Measurements from ENCODE around the gene LEKR1. TPM values are rescaled to one million over a fixed set of nuclear protein-coding genes. Genes with fewer than 3 reads are reported as not detected.

The LEKR1 gene
- total and polyA plus RNA-seq, 2 donors (not counting 3 experiments of a cell fraction or from before 2014, with no cell fraction given), result 0.07 to 0.64 TPM

DNA sequence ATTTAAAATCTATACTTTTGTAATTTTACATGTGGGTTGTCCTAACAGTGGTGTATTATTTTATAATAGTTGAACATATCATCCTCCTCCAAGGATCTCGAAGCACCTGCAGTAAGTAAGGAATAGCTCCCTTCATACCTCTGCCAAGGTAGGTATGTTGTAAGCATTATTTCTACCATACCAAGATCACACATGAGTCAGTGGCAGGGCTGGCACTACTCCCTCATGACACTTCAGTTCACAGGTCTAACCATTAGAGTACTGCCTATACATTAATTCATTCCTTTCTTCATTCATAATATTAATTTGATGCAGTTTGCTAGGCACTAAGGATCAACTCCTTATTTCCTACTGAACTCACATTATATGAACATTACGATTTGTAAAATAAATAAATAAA, 11.9 kb upstream of the LEKR1 start:
- Histone ChIP-seq H4K20me1 (replicated peaks; ENCODE audit: control insufficient read depth, extremely low read depth, insufficient read depth, low read length) (no peaks in the 10 kb centered on the region), H3K79me2 (ENCODE audit: control insufficient read depth, insufficient read depth, low read length) (no peaks in the 10 kb centered on the region), H3K36me3 (ENCODE audit: control insufficient read depth in 2 of 2, extremely low read depth in 1 of 2, insufficient read depth in 2 of 2, low read length in 2 of 2) (no peaks in the 10 kb centered on the region), H3K4me2 (ENCODE audit: insufficient read depth, low read length) (no peak overlapping the region), H3K9me3 (replicated peaks; ENCODE audit: control insufficient read depth, insufficient read depth, low read length) (no peaks in the 10 kb centered on the region), H3K4me1 (ENCODE audit: control insufficient read depth, extremely low read depth, insufficient read depth, low read length) (peaks cover 54% of the 10 kb centered on the region), H3K27me3 (ENCODE audit: control insufficient read depth in 2 of 2, insufficient read depth in 2 of 2, low read length in 2 of 2) (no peaks in the 10 kb centered on the region), H3K4me3 (replicated peaks in 1 of 3; ENCODE audit: insufficient read depth in 1 of 3, low read depth in 1 of 3, low read length in 3 of 3) (no peak overlapping the region), H2AFZ (ENCODE audit: low read depth, low read length) (no peak overlapping the region), H3K27ac (ENCODE audit: insufficient read depth, low read depth, low read length) (no peak overlapping the region), H3K9me1 (replicated peaks; ENCODE audit: control insufficient read depth, extremely low read depth, insufficient read depth, low read length) (no peaks in the 10 kb centered on the region), H3K9ac (replicated peaks; ENCODE audit: extremely low read depth, insufficient read depth, low read length) (no peak overlapping the region)
- no TSS peak for BruUV-seq (replicated peaks)
- intact Hi-C loops (cut with micrococcal nuclease), result no loop called here
- ChIA-PET POLR2A (no interaction called here), CTCF (interaction anchor here (1.2 kb wide), 1 partner anchor 139 kb away, joined by 6 read pairs; no protein-coding TSS in a partner anchor)
- DNase-seq (ENCODE audit: low read depth, low spot score) (no peak), FAIRE-seq (no peak)
- dilution Hi-C loops (cut with MboI; ENCODE audit: extremely low pct_ligation_motif_present, low sequenced_read_pairs), result loop anchor here (25.0 kb wide), 1 partner anchor 102 kb away; no protein-coding TSS in a partner anchor
- TF ChIP-seq GATA2 (IDR thresholded peaks at IDR 0.05; ENCODE audit: insufficient read depth, insufficient read length, low read depth, low read length) (no peak), JUN (IDR thresholded peaks at IDR 0.05; ENCODE audit: borderline replicate concordance, insufficient read depth, insufficient read length, low read depth) (no peak), POLR2AphosphoS5 (IDR thresholded peaks at IDR 0.05; ENCODE audit: insufficient read depth, low read depth, low read length) (no peak), MYC (IDR thresholded peaks at IDR 0.05; ENCODE audit: low read depth, low read length) (no peak), FOS (IDR thresholded peaks at IDR 0.05; ENCODE audit: borderline replicate concordance, insufficient read depth, low read length) (no peak), EZH2 (IDR thresholded peaks at IDR 0.05; ENCODE audit: borderline replicate concordance, low read depth, low read length, severe bottlenecking) (no peak), POLR2A (IDR thresholded peaks at IDR 0.05; ENCODE audit: low read depth, low read length) (no peak)
- TF ChIP-seq, protein P1, sequence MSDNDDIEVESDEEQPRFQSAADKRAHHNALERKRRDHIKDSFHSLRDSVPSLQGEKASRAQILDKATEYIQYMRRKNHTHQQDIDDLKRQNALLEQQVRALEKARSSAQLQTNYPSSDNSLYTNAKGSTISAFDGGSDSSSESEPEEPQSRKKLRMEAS (IDR thresholded peaks at IDR 0.05; ENCODE audit: insufficient read depth, insufficient read length), result no peak
- TF ChIP-seq, protein P2, sequence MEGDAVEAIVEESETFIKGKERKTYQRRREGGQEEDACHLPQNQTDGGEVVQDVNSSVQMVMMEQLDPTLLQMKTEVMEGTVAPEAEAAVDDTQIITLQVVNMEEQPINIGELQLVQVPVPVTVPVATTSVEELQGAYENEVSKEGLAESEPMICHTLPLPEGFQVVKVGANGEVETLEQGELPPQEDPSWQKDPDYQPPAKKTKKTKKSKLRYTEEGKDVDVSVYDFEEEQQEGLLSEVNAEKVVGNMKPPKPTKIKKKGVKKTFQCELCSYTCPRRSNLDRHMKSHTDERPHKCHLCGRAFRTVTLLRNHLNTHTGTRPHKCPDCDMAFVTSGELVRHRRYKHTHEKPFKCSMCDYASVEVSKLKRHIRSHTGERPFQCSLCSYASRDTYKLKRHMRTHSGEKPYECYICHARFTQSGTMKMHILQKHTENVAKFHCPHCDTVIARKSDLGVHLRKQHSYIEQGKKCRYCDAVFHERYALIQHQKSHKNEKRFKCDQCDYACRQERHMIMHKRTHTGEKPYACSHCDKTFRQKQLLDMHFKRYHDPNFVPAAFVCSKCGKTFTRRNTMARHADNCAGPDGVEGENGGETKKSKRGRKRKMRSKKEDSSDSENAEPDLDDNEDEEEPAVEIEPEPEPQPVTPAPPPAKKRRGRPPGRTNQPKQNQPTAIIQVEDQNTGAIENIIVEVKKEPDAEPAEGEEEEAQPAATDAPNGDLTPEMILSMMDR (IDR thresholded peaks at IDR 0.05; ENCODE audit: extremely low read depth in 1 of 2, insufficient read depth in 1 of 2, low read depth in 1 of 2, low read length in 2 of 2), result no peak

Measured in endothelial cell of umbilical vein (primary cell).